HL-60 (cell line): Measurements from ENCODE around the gene CISD3.

Experiments
- DNase-seq, 2 experiments: peaks; one replicate each; pipeline ENCODE4 v3.0.0-alpha.2; 2010 to 2020; ENCODE audit warnings: low read depth in 1 of 2, low spot score in 1 of 2
- H3K27ac ChIP-seq: fragments of 250-450 bp; sonication (Bioruptor Pico); replicated peaks from 2 replicates; pipeline ENCODE4 v1.5.1; 2020; ENCODE audit warnings: mild to moderate bottlenecking, moderate library complexity
- H3K27me3 ChIP-seq: fragments of 250-450 bp; sonication (Bioruptor Pico); 2 replicates; pipeline ENCODE4 v1.5.1; 2021; ENCODE audit warnings: mild to moderate bottlenecking, moderate library complexity; ENCODE audit not compliant: insufficient read depth, poor library complexity, severe bottlenecking
- H3K4me3 ChIP-seq: replicated peaks from 2 replicates; pipeline ENCODE4 v1.5.1; 2011; ENCODE audit warnings: mild to moderate bottlenecking, control low read depth, low read length; ENCODE audit not compliant: insufficient read depth
- CTCF ChIP-seq: IDR thresholded peaks from one replicate; pipeline ENCODE4 v1.5.1; 2011; ENCODE audit warnings: low read length, control low read depth, inconsistent platforms; ENCODE audit not compliant: insufficient read depth
- GABPA ChIP-seq: IDR thresholded peaks from 2 replicates; pipeline ENCODE4 v1.6.1; 2012; ENCODE audit warnings: low read depth
- POLR2AphosphoS5 ChIP-seq: IDR thresholded peaks from 2 replicates; pipeline ENCODE4 v1.6.1; 2012; ENCODE audit warnings: low read depth
- REST ChIP-seq: IDR thresholded peaks from 2 replicates; pipeline ENCODE4 v1.6.1; 2012; ENCODE audit warnings: low read depth; ENCODE audit not compliant: insufficient replicate concordance
- SPI1 ChIP-seq: IDR thresholded peaks from 2 replicates; pipeline ENCODE4 v1.6.1; 2012; ENCODE audit warnings: low read depth, mild to moderate bottlenecking, borderline replicate concordance

The CISD3 gene

GRCh38 chr17:38746849-38747462 lies 16.8 kb downstream of the CISD3 start:
- Histone ChIP-seq H3K4me3 (peak overlapping the region; percentile 52), H3K27me3 (peaks cover 45% of the 10 kb centered on the region), H3K27ac (no peak overlapping the region)
- TF ChIP-seq GABPA, result no peak
- no peak for TF ChIP-seq REST
- DNase-seq, result no peak

- TF ChIP-seq SPI1, result no peak
- TF ChIP-seq POLR2AphosphoS5, result no peak
- no peak for TF ChIP-seq CTCF
- TF ChIP-seq GABPA, result no peak
- TF ChIP-seq REST, result no peak
- H3K27ac ChIP-seq, result no peak overlapping the region
- no peak for DNase-seq
- peak overlapping the region; percentile 52 for H3K4me3 ChIP-seq
- peaks cover 45% of the 10 kb centered on the region for H3K27me3 ChIP-seq
Measured at GRCh38 chr17:38747463-38748148, 17.5 kb downstream of the CISD3 start.

GRCh38 chr17:38748149-38748891 lies 18.2 kb downstream of the CISD3 start, which contains the start of gene PCGF2:
Gene PCGF2 (minus strand): TSS chr17:38748336. CDS start chr17:38740402, 7,934 bp downstream.
- peaks cover 45% of the 10 kb centered on the region for H3K27me3 ChIP-seq
- peak in 1 of 2 experiments; percentile 45 for DNase-seq
- TF ChIP-seq SPI1, result no peak
- no peak for TF ChIP-seq REST
- TF ChIP-seq POLR2AphosphoS5, result no peak
- no peak within 1 kb of the TSS for H3K27ac ChIP-seq
- peak within 1 kb of the TSS; percentile 52 for H3K4me3 ChIP-seq

GRCh38 chr17:38748892-38749222 lies 18.7 kb downstream of the CISD3 start:
- no peak for DNase-seq
- Histone ChIP-seq H3K27ac (no peak overlapping the region), H3K4me3 (peak overlapping the region; percentile 52), H3K27me3 (peaks cover 45% of the 10 kb centered on the region)
- TF ChIP-seq SPI1, result no peak
- TF ChIP-seq GABPA, result no peak
- no peak for TF ChIP-seq REST
- TF ChIP-seq CTCF, result no peak
- TF ChIP-seq POLR2AphosphoS5, result no peak
